ENCODE results near the gene MED9.
"Not testable (repeated sequence)": the region's sequence is repeated elsewhere in the genome, so short reads cannot be mapped to it uniquely, and the experiment has no call there.

Gene MED9

GRCh38 chr17:17455173-17455572 lies 21.6 kb upstream of the MED9 start:
- DNase-seq, result no peak

GRCh38 chr17:17456251-17456650 lies 20.5 kb upstream of the MED9 start:
- DNase-seq, result no peak

- no peak for DNase-seq
Measured at GRCh38 chr17:17457680-17458079, 19.1 kb upstream of the MED9 start.

GRCh38 chr17:17460038-17460437 lies 16.8 kb upstream of the MED9 start:
- DNase-seq, result no peak

GRCh38 chr17:17462048-17462824 lies 14.6 kb upstream of the MED9 start:
- no peak for DNase-seq

- no peak for DNase-seq
Measured at GRCh38 chr17:17463821-17464220, 13.0 kb upstream of the MED9 start.

GRCh38 chr17:17465878-17466277 lies 10.9 kb upstream of the MED9 start:
- DNase-seq, result not testable (repeated sequence)

GRCh38 chr17:17466511-17466910 lies 10.3 kb upstream of the MED9 start:
- no peak for DNase-seq

GRCh38 chr17:17467016-17467415 lies 9.8 kb upstream of the MED9 start:
- DNase-seq, result no peak

GRCh38 chr17:17467720-17468119 lies 9.1 kb upstream of the MED9 start:
- DNase-seq, result no peak

GRCh38 chr17:17468217-17469010 lies 8.4 kb upstream of the MED9 start:
- DNase-seq, result no peak

- DNase-seq, result no peak
Measured at GRCh38 chr17:17469358-17469757, 7.4 kb upstream of the MED9 start.

GRCh38 chr17:17469996-17470395 lies 6.8 kb upstream of the MED9 start:
- DNase-seq, result no peak

GRCh38 chr17:17472333-17472920 lies 4.4 kb upstream of the MED9 start:
- no peak for DNase-seq

- no peak for DNase-seq
Measured at GRCh38 chr17:17474341-17474740, 2.5 kb upstream of the MED9 start.

- no peak for DNase-seq
Measured at GRCh38 chr17:17479209-17479608, 2.4 kb downstream of the MED9 start.

- no peak for DNase-seq
Measured at GRCh38 chr17:17480593-17481148, 3.9 kb downstream of the MED9 start.

GRCh38 chr17:17481860-17482259 lies 5.1 kb downstream of the MED9 start:
- DNase-seq, result no peak

- DNase-seq, result no peak
Measured at GRCh38 chr17:17484451-17484899, 7.7 kb downstream of the MED9 start.

- no peak for DNase-seq
Measured at GRCh38 chr17:17485420-17485819, 8.6 kb downstream of the MED9 start.

GRCh38 chr17:17486416-17486815 lies 9.6 kb downstream of the MED9 start:
- DNase-seq, result not testable (repeated sequence)

- no peak for DNase-seq
Measured at GRCh38 chr17:17487998-17488397, 11.2 kb downstream of the MED9 start.

GRCh38 chr17:17491031-17491471 lies 14.3 kb downstream of the MED9 start:
- no peak for DNase-seq
